Mesothelial cell of epicardium (in vitro differentiated cells): ENCODE measurements around the gene ARHGEF39. TPM values are rescaled to one million over a fixed set of nuclear protein-coding genes. Genes with fewer than 3 reads are reported as not detected.

Experiments used
- DNase-seq, 2 experiments: peaks; one replicate each; pipeline ENCODE4 v3.0.0; 2021; ENCODE audit warnings: low spot score in 2 of 2; ENCODE audit not compliant: unreplicated experiment in 2 of 2
- H3K27ac Mint-ChIP-seq: 2 replicates; pipeline ENCODE4 v1.8.0; 2021; ENCODE audit warnings: mixed read lengths
- H3K27me3 Mint-ChIP-seq: 2 replicates; pipeline ENCODE4 v1.8.0; 2021; ENCODE audit warnings: low read depth, mixed read lengths
- H3K36me3 Mint-ChIP-seq: 2 replicates; pipeline ENCODE4 v1.8.0; 2021; ENCODE audit warnings: mixed read lengths
- H3K4me1 Mint-ChIP-seq: 2 replicates; pipeline ENCODE4 v1.8.0; 2021; ENCODE audit warnings: mixed read lengths
- H3K4me3 Mint-ChIP-seq: 2 replicates; pipeline ENCODE4 v1.8.0; 2021; ENCODE audit warnings: mild to moderate bottlenecking, moderate library complexity, mixed read lengths
- H3K9me3 Mint-ChIP-seq: 2 replicates; pipeline ENCODE4 v1.8.0; 2021; ENCODE audit warnings: mixed read lengths
- CTCF ChIP-seq: fragments of 200-600 bp; sonication (generic); IDR thresholded peaks from one replicate; pipeline ENCODE4 v1.5.0; 2021; ENCODE audit warnings: antibody characterized with exemption; ENCODE audit not compliant: unreplicated experiment
- total RNA-seq: library from RNA; stranded (reverse); gene quantifications from 3 replicates; pipeline ENCODE4 v1.2.1, GENCODE V29; 2021

The ARHGEF39 gene
- total RNA-seq, 1 donor from 2014 or later: 6.3 TPM

DNA sequence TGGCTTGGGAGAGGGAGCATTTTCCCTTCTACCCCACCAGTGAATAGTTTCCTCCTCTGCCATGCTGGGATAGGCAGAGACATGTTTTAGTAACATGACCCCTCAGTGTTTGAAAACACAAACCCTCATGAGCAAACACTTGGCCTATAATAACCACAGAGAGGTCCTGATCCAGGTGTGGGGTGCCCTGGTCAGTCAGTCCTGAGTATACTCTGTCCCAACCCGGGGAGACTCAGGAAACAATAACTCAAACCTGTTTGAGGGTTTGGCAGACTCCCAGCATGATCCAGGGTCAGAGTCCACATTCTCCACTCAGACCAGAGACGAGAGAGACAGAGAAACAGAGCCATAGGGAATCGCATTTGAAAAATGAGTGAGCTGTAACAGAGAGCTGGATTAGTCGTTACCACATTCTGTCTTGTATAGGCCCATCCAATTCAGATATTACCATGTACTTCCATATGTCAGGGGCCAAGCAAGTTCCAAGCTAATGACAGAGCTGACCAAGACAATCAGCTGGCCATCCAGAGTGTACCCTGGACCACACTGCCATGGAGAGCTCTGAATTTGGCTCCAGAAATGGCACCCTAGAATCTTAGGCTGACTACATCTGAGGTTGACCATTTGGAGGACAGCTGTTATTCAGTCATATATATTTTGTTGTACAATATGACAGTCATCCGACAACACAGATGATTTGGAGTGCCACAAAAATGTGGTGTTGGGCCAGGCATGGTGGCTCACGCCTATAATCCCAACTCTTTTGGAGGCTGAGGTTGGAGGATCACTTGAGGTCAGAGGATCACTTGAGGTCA lies 4.5 kb upstream of the ARHGEF39 start:
- Mint-ChIP-seq H3K27ac (peak overlapping the region; percentile 74), H3K9me3 (no peaks in the 10 kb centered on the region), H3K27me3 (no peaks in the 10 kb centered on the region), H3K36me3 (no peaks in the 10 kb centered on the region), H3K4me3 (no peak overlapping the region), H3K4me1 (peaks cover 28% of the 10 kb centered on the region)
- TF ChIP-seq CTCF: no peak
- no peak for DNase-seq

- H3K4me1 Mint-ChIP-seq: peaks cover 37% of the 10 kb centered on the region
- no peak for DNase-seq
Observed at GRCh38 chr9:35667939-35668338, 2.9 kb upstream of the ARHGEF39 start.

GRCh38 chr9:35666549-35666948 lies 1.6 kb upstream of the ARHGEF39 start:
- Mint-ChIP-seq H3K9me3 (no peaks in the 10 kb centered on the region), H3K4me1 (peaks cover 37% of the 10 kb centered on the region), H3K27me3 (no peaks in the 10 kb centered on the region), H3K27ac (peak overlapping the region; percentile 96), H3K36me3 (no peaks in the 10 kb centered on the region), H3K4me3 (no peak overlapping the region)
- no peak for DNase-seq
- TF ChIP-seq CTCF: no peak

More at GRCh38 chr9:35667939-35668338, 2.9 kb upstream of the ARHGEF39 start:
- Mint-ChIP-seq H3K36me3 (no peaks in the 10 kb centered on the region), H3K27me3 (no peaks in the 10 kb centered on the region), H3K9me3 (no peaks in the 10 kb centered on the region), H3K27ac (no peak overlapping the region), H3K4me3 (no peak overlapping the region)
- no peak for TF ChIP-seq CTCF

DNA sequence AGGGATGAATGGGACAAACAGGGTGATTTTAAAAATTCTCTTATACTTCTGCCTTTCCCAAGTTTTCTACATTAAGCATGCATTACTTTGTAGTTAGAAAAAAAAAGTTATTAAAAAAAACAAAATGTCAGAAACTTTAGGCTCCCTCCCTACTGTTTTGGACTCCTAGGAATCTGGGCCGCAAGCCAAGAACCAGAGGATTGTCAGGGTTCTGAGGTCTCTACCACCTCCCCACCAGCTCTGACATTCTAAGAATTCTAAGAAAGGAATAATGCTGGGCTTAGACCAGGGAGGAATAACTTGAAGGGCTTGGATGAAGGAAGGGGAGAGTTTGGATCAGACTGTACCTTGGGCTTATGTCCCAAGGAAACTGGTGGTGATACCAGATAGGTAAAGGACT lies 1.1 kb upstream of the ARHGEF39 start:
- peaks cover 37% of the 10 kb centered on the region for H3K4me1 Mint-ChIP-seq
- peak overlapping the region; percentile 96 for H3K27ac Mint-ChIP-seq
- no peaks in the 10 kb centered on the region for H3K27me3 Mint-ChIP-seq
- peaks cover under 1% of the 10 kb centered on the region for H3K36me3 Mint-ChIP-seq
- H3K9me3 Mint-ChIP-seq: no peaks in the 10 kb centered on the region
- TF ChIP-seq CTCF: no peak
- no peak for DNase-seq
- peak overlapping the region; percentile 77 for H3K4me3 Mint-ChIP-seq

GRCh38 chr9:35665471-35665818 lies 450 bp upstream of the ARHGEF39 start:
- H3K4me1 Mint-ChIP-seq: peaks cover 40% of the 10 kb centered on the region
- H3K27ac Mint-ChIP-seq: peak overlapping the region; percentile 81
- no peaks in the 10 kb centered on the region for H3K9me3 Mint-ChIP-seq
- peaks cover 3% of the 10 kb centered on the region for H3K36me3 Mint-ChIP-seq
- no peak for DNase-seq
- H3K27me3 Mint-ChIP-seq: no peaks in the 10 kb centered on the region
- no peak for TF ChIP-seq CTCF
- peak overlapping the region; percentile 77 for H3K4me3 Mint-ChIP-seq

- no peak for TF ChIP-seq CTCF
- Mint-ChIP-seq H3K4me3 (no peak overlapping the region), H3K27ac (peak overlapping the region; percentile 3), H3K27me3 (peaks cover 3% of the 10 kb centered on the region), H3K36me3 (peaks cover 3% of the 10 kb centered on the region), H3K4me1 (peaks cover 43% of the 10 kb centered on the region), H3K9me3 (no peaks in the 10 kb centered on the region)
- DNase-seq: no peak
Observed at GRCh38 chr9:35662437-35662836, 2.6 kb downstream of the ARHGEF39 start.
